Peyer's patch (tissue), 4 donors: Measurements from ENCODE around the gene FBXL16. TPM values are rescaled to one million over a fixed set of nuclear protein-coding genes. Genes with fewer than 3 reads are reported as not detected.

Source experiments
- DNase-seq, 3 donors: peaks; one replicate each; pipeline ENCODE4 v3.0.0-alpha.2; 2017 to 2019
- H3K27ac ChIP-seq, 4 donors: fragments of 200-600 bp; sonication (generic); one replicate each; pipeline ENCODE4 v1.5.1; 2016 to 2019
- H3K27me3 ChIP-seq, 2 donors: fragments of 200-600 bp; sonication (generic); one replicate each; pipeline ENCODE4 v1.5.1; 2019
- H3K36me3 ChIP-seq, 3 donors: fragments of 200-600 bp; sonication (generic); one replicate each; pipeline ENCODE4 v1.5.1; 2016 to 2019
- H3K4me1 ChIP-seq, 4 donors: fragments of 200-600 bp; sonication (generic); one replicate each; pipeline ENCODE4 v1.5.1; 2016 to 2019
- H3K4me3 ChIP-seq, 4 donors: fragments of 200-600 bp; sonication (generic); 1 replicate in 3 of 4; 2 replicates in 1 of 4; pipeline ENCODE4 v1.5.1; 2016 to 2019; ENCODE audit warnings: mild to moderate bottlenecking in 1 of 4
- H3K9me3 ChIP-seq, 4 donors: fragments of 200-600 bp; sonication (generic); one replicate each; pipeline ENCODE4 v1.5.1; 2016 to 2019; ENCODE audit warnings: mild to moderate bottlenecking in 1 of 4
- POLR2A ChIP-seq, 2 donors: fragments of 450-650 bp; IDR thresholded peaks; one replicate each; pipeline ENCODE4 v1.5.1; 2017; ENCODE audit warnings: antibody characterized with exemption in 2 of 2, mild to moderate bottlenecking in 2 of 2, moderate library complexity in 2 of 2
- total RNA-seq, 4 donors: library from RNA; depleted of rRNA; stranded (reverse); fragments of >200 nt; gene quantifications; one replicate each; pipeline ENCODE4 v1.1.0, GENCODE V29; 2016
- TF ChIP-seq, protein P1 (sequence below), 6 experiments: fragments of 450-650 bp in 4 of 6; fragments of 200-600 bp in 2 of 6; sonication (generic) in 1 of 6; IDR thresholded peaks; one replicate each; pipeline ENCODE4 v1.5.1; 2017 to 2019; ENCODE audit warnings: antibody characterized with exemption in 6 of 6, mild to moderate bottlenecking in 3 of 6, moderate library complexity in 1 of 6

FBXL16 gene
- total RNA-seq, 4 donors from 2014 or later, result 1.4 to 2.5 (median 1.9) TPM

DNA sequence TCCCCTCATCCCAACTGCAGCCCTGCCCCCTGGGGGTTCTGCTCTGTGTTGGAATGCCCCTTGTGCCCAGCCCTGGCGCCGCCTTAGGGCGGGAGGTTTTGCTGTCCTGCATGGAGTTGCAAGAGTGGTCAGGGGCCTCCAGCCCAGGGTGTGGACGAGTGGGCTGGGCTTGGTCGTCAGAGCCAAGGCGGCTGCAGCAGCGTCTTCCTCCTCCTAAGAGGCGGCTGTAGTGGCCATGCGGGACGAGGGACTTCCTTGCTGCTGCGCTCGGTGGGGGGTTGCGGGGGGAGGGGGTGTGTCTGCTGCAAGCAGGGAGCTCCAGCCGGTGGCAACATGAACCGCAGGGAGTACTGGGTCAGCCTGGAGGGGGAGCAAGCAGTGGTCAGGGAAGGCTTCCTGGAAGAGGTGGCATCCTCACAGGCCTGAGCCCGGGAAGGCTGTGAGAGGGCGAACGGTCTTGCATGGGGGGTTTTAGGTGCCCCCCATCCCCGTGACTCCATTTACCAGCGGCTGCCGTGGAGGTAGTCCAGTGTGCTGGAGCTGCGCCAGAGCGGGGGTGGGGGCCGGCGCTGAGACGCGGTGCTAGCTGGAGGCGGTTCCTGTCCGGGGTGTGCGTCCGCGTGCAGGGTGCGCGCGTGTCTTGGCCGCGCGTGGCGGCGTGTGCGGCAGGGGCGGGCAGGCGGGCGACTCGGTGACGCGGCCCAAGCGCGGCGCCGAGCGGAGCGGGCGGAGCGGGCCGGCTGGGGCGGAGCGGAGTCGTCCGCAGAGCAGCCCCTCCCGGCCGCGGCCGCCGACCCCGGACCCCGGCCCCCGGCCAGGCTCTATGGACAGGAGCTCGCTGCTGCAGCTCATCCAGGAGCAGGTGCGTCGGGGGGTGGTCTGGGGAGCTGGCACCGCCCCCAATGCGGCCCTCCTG is 30.4 kb downstream of the FBXL16 start, which contains the start of gene RHBDL1:
TSS of gene RHBDL1 (plus strand) at position 704 of the 916 bp plus-strand sequence. CDS start at position 824, 120 bp downstream.
- peak within 1 kb of the TSS; percentile 15 to 64 (median 36) for H3K4me3 ChIP-seq
- H3K4me1 ChIP-seq, result peaks cover 12 to 35% (median 24%) of the 10 kb centered on the region in 4 donors

DNA sequence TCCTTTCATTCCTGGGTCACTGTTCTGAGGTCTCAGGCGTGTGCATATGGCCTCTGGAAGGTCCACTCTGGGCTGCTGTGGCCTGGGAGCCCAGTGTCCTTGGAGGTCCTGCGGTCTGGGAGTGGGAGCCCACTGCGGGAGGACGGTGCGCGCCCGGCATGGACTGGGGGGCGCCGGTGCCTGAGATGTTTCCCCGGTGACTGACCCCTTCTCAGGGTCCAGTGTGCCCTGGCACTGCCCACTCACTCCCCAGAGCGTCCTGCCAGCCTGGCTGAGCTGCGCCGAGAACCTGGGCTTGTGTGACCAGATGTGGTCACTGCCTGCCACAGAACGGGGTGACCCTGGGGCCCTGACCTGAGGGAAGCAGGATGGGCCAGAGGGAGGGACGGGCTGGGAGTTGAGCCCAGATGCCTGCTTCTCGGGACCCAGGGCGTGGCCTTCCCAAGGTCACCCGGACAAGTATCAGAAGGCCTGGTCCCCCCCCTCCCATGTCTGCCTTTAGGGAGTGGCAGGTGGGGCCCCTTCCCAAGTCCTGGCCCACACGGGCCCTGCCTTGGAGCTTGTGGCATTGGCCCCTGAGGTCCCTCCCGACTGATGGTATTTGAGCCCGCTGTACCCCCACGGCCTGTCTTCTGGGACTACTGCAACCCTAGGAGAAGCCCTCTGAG is 31.3 kb downstream of the FBXL16 start:
- no peak overlapping the region for H3K4me3 ChIP-seq
- peaks cover 0 to 49% (median 0%) of the 10 kb centered on the region in 3 donors for H3K36me3 ChIP-seq
- H3K4me1 ChIP-seq, result peaks cover 12 to 37% (median 22%) of the 10 kb centered on the region in 4 donors
- H3K9me3 ChIP-seq, result no peaks in the 10 kb centered on the region
- no peaks in the 10 kb centered on the region for H3K27me3 ChIP-seq
- TF ChIP-seq, protein P1, sequence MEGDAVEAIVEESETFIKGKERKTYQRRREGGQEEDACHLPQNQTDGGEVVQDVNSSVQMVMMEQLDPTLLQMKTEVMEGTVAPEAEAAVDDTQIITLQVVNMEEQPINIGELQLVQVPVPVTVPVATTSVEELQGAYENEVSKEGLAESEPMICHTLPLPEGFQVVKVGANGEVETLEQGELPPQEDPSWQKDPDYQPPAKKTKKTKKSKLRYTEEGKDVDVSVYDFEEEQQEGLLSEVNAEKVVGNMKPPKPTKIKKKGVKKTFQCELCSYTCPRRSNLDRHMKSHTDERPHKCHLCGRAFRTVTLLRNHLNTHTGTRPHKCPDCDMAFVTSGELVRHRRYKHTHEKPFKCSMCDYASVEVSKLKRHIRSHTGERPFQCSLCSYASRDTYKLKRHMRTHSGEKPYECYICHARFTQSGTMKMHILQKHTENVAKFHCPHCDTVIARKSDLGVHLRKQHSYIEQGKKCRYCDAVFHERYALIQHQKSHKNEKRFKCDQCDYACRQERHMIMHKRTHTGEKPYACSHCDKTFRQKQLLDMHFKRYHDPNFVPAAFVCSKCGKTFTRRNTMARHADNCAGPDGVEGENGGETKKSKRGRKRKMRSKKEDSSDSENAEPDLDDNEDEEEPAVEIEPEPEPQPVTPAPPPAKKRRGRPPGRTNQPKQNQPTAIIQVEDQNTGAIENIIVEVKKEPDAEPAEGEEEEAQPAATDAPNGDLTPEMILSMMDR (IDR thresholded peaks at IDR 0.05), result no peak
- TF ChIP-seq POLR2A (IDR thresholded peaks at IDR 0.05), result no peak
- H3K27ac ChIP-seq, result no peak overlapping the region
- no peak for DNase-seq

More for the DNA sequence above, 30.4 kb downstream of the FBXL16 start, which contains the start of gene RHBDL1:
- Histone ChIP-seq H3K9me3 (no peaks in the 10 kb centered on the region), H3K27ac (peak within 1 kb of the TSS in 1 of 4 donors; percentile 57), H3K36me3 (peaks cover 0 to 40% (median 0%) of the 10 kb centered on the region in 3 donors), H3K27me3 (no peaks in the 10 kb centered on the region)
- no peak for DNase-seq
- TF ChIP-seq, protein P1 (IDR thresholded peaks at IDR 0.05), result no peak
- no peak for TF ChIP-seq POLR2A (IDR thresholded peaks at IDR 0.05)

DNA sequence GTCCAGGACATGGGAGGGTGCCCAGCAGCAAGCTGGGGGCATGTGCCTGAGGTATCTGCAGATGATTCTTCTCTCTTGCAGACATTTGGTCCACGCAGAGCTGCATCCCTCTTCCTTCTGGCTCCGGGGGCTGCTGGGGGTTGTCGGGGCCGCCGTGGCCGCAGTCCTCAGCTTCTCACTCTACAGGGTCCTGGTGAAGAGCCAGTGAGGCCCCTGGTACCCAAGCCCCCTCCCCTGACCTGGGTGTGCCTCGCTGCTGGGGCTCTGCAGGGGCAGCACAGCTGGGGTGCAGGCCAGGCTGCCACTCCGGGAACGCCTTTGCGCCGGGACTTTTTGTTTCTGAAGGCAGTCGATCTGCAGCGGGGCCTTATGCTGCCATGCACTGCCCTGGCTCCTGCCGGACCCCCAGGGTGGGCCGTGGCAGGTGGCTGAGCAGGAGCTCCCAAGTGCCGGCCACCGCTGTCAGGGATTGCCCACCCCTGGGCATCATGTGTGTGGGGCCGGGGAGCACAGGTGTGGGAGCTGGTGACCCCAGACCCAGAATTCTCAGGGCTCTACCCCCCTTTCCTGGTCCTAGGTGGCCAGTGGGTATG is 32.1 kb downstream of the FBXL16 start:
- H3K9me3 ChIP-seq, result no peaks in the 10 kb centered on the region
- no peak for DNase-seq
- no peaks in the 10 kb centered on the region for H3K27me3 ChIP-seq
- TF ChIP-seq POLR2A (IDR thresholded peaks at IDR 0.05), result no peak
- TF ChIP-seq, protein P1 (IDR thresholded peaks at IDR 0.05), result no peak
- H3K4me1 ChIP-seq, result peaks cover 13 to 43% (median 23%) of the 10 kb centered on the region in 4 donors
- peaks cover 0 to 50% (median 0%) of the 10 kb centered on the region in 3 donors for H3K36me3 ChIP-seq
- H3K27ac ChIP-seq, result no peak overlapping the region
- no peak overlapping the region for H3K4me3 ChIP-seq

DNA sequence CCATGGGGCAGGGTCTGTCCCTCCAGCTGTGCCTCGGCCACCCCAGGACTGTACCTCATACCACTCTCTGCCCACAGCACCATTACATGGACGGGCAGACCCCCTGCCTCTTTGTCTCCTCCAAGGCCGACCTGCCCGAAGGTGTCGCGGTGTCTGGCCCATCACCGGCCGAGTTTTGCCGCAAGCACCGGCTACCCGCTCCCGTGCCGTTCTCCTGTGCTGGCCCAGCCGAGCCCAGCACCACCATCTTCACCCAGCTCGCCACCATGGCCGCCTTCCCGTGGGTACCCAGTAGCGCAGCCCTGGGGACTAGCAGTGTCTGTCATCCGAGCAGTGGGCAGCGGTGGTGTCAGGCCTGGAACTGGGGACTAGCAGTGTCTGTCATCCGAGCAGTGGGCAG is 32.8 kb downstream of the FBXL16 start:
- TF ChIP-seq POLR2A (IDR thresholded peaks at IDR 0.05), result no peak
- TF ChIP-seq, protein P1 (IDR thresholded peaks at IDR 0.05), result no peak
- Histone ChIP-seq H3K4me1 (peaks cover 13 to 43% (median 22%) of the 10 kb centered on the region in 4 donors), H3K36me3 (peaks cover 0 to 50% (median 0%) of the 10 kb centered on the region in 3 donors)

DNA sequence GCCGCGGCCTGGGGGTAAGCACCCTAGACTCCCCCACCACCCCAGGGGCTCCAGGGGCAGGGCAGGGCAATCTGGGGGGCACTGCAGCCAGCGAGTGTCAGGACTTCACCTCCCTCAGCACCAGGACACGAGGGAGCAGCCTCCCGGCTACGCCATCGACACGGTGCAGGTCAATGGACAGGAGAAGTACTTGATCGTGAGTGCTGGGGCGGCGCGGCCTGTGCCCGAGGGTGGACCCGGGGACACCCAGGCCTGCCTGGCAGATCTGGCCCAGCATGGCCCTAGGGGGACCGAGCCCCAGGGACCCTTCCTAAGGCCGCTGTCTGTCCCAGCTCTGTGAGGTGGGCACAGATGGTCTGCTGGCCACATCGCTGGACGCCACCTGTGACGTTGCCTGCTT is 33.2 kb downstream of the FBXL16 start:
- TF ChIP-seq POLR2A (IDR thresholded peaks at IDR 0.05), result no peak
- TF ChIP-seq, protein P1 (IDR thresholded peaks at IDR 0.05), result no peak
- Histone ChIP-seq H3K27me3 (no peaks in the 10 kb centered on the region), H3K27ac (no peak overlapping the region), H3K9me3 (no peaks in the 10 kb centered on the region), H3K36me3 (peaks cover 0 to 50% (median 0%) of the 10 kb centered on the region in 3 donors), H3K4me1 (peaks cover 13 to 43% (median 23%) of the 10 kb centered on the region in 4 donors), H3K4me3 (no peak overlapping the region)
- DNase-seq, result no peak

More for the DNA sequence above, 32.8 kb downstream of the FBXL16 start:
- DNase-seq, result no peak
- Histone ChIP-seq H3K27ac (no peak overlapping the region), H3K4me3 (no peak overlapping the region), H3K9me3 (no peaks in the 10 kb centered on the region), H3K27me3 (no peaks in the 10 kb centered on the region)
